Stomach (tissue), 4 donors: ENCODE data around the gene MFSD6.

Source experiments
- CTCF ChIP-seq, 7 experiments: fragments of 450-650 bp in 4 of 7; fragments of 200-600 bp in 3 of 7; sonication (generic) in 3 of 7; IDR thresholded peaks; one replicate each; pipeline ENCODE4 v1.5.1; 2016 to 2019; ENCODE audit warnings: antibody characterized with exemption in 7 of 7, control low read depth in 2 of 7, mild to moderate bottlenecking in 1 of 7
- EP300 ChIP-seq: sonication (generic); formaldehyde crosslinking; IDR thresholded peaks from one replicate; pipeline ENCODE4 v1.6.1; 2017; ENCODE audit warnings: antibody characterized with exemption
- POLR2A ChIP-seq, 4 donors: fragments of 450-650 bp; IDR thresholded peaks; one replicate each; pipeline ENCODE4 v1.6.1; 2016; ENCODE audit warnings: antibody characterized with exemption in 4 of 4, control low read depth in 2 of 4, mild to moderate bottlenecking in 1 of 4, moderate library complexity in 1 of 4
- POLR2AphosphoS5 ChIP-seq, 3 donors: sonication (generic); formaldehyde crosslinking; IDR thresholded peaks; one replicate each; pipeline ENCODE4 v1.6.1; 2016; ENCODE audit warnings: antibody characterized with exemption in 3 of 3

- TF ChIP-seq CTCF (IDR thresholded peaks at IDR 0.05) = no peak
- no peak for TF ChIP-seq POLR2A (IDR thresholded peaks at IDR 0.05)
- no peak for TF ChIP-seq POLR2AphosphoS5 (IDR thresholded peaks at IDR 0.05)
- TF ChIP-seq EP300 = no peak
These were observed 4.8 kb downstream of the MFSD6 start for GRCh38 chr2:190412966-190413365.
